Hematopoietic multipotent progenitor cell treated with erythropoietin and hydrocortisone succinate and interleukin-3 and kit ligand, for 4 days (in vitro differentiated cells): ENCODE measurements around the gene GAK.

ENCODE experiments used
- DNase-seq: peaks from one replicate; pipeline ENCODE4 v3.0.0-alpha.2; 2015

The GAK gene

DNA sequence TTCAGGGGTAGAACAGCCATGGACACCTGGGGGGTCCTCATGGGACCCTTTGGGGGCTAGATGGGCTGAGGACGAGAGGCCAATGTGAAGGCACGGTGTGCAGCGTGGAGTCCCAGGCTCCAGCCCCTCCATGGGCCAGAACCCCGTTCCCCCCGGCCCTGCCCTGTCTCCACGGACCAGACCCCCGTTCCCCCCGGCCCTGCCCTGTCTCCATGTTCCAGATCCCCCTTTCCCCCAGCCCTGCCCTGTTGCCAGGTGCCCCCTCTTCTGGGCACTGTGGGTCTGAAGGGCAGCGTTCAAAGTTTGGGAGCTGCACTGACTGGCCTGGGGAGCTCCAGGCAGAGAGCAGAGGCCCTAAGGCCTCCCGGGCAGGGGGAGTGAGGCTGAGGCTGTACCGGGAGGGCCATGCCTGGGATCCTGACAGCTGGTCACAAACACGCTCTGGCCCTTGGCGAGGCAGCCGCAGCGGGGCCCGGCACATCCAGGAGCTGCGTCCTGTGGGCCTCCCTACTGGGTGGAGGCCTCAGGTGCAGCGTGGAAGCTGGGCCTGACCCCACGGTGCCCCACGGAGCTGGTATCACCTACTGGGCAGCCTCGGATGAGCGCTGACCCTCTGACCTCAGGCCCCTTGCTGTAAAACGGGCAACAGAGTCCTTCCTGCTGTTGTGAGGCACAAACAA is 32.4 kb upstream of the GAK start:
- DNase-seq = no peak

DNA sequence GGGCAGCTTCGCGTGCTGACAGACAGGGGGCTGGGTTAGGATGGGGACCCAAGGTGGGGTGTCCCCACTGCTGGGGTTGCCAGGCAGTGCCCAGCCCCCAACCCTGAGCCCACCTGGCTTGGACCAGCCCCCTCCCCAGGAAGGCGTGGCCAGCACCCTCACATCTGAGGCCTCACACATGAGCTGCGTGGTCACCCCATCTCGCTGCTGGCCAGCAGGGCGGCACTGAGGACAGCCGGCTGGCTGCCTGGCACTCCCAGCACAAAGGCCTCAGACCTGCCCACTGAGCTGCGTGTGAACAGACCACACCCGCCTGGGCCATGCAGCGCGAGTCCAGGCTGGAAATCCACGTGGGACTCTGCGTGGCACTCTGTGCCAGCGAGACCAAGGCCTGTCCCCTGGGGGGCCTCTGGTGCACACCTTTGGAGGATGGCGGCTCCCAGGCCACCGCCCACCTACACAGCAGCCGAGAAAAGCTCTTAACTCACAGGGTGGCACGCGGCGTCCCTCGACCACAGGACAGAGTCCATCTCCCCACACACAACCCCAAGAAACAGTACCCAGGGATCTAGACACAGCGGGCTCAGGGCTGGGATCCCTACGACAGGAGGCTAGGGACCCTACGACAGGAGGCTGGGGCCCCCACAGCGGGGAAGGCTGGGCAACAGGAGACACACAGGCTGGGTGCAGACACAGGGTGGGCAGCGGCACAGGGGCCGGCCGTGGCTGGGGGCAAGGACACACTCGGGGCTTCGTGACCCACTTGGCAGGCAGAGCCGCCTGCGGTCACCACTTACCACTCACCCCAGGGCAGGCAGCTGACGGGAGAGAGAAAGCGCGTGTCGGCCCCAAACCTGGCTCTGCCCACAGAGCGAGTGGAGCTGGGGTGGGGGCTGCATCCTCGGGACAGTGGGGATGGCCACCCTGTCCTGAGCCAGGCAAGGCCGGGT is 31.4 kb upstream of the GAK start:
- no peak for DNase-seq

DNA sequence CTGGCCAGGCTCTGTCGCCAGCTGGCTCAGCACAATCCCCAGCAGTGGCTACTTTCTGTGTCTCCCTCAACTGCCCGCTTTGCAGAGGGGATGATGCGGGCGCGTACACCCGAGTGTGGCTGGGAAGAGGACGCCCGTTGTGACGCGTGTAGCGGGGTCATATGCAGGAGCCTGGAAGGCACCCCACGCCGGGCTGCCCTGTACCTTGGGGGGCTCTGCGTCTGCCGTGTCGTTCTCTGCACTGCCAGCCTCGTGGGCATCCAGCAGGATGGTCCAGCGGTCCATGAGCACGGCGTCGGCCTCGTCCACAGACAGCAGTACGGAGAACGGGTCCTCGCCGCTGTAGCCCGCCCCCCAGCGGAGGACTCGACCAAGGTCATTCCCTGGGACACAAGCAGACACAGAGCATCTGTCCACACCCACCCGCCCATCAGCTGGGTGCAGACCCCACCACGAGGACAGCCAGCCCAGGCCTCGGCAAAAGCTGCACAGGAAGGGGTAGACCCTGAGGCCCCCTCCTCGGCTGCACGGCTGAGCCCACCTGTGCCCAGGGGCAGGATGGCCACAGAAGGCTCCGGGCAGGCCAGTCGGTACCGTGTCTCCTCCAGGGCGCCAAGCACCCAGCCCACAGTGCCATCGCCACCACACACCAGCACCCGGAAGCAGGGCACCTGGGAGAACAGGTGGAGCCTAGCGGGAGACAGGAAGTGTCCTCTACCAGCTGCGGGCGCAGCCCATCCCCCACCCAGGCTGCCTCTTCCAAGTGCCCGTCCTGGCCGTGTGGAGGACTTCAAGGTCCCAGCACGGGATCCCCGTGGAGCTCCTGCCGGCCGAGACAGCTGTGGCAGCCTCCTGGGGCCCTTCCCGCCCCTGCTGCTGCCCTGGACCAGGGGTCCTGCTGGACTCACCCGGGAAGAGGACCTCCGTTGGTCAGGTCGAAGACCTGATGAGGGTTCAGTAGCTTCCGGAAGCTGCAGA is 30.4 kb upstream of the GAK start:
- no peak for DNase-seq

DNA sequence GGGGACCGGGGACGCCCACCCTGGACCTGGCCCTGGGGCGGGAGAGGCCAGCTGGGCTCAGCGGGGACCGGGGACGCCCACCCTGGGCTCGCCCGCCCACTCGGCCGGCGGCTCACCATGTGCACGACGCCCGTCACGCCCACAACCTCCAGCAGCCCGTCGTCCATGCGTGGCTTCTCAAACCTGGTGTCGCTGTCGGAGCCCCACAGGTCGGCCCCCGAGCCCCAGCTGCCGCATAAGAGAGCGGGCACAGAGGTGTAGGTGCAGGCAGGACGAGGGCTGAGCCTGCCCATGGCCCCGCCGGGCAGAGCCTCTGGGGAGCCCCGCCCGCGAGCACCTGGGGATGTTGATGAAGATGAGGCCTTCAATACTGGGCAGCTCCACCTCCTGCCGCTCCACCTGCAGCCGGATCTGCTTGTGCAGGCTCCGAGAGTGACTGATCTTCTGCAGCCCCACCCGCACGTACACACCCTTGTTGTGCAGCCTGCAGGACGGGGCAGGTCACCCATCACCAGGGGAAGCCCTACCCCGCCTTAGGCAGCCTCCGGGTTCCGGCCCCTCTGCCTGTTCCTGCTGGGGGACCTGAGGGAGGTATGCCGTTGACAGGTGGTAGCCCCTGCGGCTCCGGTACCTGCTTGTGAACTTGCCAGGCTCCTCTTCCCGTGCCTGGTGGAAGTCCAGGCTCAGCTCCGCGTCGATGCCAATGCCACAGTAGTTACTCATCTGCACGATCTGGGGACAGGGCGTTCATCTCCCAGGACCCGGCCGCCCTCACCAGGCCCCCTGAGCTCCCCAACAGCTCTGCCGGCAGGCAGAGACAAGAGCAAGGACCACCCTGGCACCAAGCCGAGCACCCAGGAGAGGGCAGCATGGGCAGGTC is 29.5 kb upstream of the GAK start:
- no peak for DNase-seq

DNA sequence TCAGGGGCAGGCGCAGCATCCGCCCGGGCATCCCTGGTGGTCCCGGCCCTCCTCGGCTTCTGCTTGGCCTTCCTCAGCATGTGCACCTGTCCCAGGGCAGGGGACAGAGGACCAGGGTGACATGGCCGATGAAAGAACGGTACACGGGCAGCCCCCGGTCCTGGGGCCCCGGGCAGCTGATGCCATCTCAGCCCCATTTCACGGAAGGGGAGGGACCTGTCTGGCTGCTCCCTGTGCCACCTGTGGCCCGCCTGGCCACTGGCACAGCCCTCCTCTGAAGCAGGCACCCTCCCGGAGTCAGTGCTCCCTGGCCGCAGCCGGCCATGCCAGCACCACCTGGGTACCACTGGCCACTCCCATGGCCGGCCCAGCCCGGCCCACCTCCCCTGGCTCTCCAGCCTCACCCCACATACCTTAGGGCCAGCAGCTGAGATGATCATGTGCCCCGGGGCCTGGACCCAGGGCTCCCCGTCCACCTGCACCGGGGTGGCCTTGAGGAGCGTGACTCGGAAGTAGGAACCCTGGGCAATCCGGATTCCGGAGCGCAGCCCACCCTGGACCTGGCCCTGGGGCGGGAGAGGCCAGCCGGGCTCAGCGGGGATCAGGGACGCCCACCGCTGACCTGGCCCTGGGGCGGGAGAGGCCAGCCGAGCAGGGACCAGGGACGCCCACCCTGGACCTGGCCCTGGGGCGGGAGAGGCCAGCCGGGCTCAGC is 28.7 kb upstream of the GAK start:
- DNase-seq = no peak

DNA sequence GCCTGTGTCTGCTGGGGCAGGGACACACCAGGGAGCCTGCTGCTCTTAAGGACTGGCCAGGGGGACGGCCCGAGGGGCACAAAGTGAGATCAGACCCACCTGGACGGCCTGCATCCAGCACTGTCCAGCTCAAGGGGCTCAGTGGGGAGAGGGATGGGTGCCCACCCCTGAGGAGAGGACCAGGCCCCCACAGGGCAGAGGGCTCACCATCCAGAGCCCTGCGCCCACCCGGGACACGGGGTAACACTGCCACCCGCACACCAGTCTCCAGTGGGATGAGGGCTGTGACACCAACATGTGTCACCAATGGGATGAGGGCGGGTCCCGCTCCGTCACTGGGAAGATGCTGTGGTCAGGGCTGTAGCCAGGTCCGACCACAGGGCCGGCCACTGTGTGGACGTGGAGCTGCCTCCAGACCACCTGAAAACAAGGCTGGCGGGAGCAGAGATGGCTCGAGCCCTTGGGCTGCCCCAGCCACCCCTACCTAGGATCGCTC is 28.1 kb upstream of the GAK start:
- DNase-seq = no peak

DNA sequence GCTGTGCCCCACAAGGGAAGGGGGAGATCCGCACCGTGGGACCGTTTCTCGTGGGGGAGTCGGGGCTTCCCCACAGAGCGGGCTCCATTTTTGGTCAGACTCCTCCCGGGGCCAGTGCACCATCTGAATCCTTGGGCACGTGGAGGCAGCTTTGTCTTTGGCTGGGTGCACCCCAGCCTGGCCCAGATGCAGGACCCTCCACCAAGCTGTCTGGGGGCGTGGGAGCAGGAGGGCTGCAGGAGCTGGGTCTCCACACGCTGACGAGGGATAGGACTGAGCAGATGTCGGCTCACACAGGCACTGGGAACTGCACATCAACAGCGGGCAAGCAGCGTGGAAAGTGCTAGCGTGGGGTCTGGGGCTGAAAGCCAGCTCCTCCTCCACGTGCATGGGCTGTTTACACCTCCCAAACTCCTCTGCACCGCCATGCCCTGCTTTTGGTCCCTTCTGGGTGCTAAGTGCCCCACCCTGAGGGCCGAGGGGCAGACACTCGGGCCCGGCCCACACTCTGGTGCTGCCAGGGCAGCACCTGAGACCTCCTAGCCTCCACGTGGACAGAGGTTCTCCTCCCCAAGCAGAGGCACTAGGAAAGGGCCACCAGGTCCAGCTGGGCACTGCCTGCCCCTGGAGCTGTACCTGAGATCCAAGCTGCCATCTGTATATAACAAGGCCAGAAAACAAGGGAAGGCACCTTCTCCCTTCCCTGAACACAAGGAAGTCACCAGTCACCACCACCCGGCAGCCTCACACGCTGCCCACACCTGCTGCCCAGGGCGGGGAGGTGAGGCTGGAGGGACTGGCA is 27.4 kb upstream of the GAK start:
- DNase-seq = no peak

DNA sequence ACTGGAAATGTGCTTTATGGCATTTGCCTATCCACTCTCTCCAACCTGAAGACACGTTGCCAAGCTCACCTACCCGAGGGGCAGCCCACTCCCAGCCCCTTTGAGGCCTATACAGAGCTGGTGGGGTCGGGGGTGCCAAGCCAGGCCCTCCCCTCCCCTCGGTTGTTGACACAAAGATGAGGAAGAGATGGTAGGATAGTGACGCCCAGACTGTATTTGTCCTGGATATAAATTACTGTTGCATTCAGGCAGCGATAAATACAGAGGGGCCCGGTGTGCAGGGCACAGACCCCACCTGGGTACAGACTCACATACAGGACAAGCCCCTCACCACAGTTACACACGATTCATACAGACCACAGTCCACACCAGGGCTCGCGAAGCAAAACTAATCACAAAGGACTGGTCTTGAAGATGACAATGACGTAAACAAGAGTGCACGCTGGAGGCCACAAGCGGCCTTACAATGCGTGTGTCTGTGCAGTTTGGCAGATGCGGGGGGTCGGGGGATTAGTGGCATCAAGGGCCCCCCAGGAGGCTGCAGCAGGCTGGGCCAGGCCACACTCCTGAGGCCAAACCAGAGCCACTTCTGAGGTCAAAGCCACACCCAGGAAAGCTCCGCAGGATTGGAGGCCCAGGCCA is 26.7 kb upstream of the GAK start:
- no peak for DNase-seq

DNA sequence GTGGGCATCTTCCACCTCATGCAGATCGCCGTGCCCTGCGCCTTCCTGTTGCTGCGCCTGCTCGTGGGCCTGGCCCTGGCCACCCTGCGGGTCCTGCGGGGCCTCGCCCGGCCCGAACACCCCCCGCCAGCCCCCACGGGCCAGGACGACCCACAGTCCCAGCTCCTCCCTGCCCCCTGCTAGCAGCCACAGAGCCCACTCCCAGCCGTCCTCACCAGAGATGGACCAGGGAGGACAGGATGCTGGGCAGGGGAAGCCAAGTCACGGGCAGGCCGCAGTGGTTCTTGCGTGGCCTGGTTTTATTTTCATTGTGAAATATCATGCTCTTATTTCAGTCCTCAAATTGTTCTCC is 26.2 kb upstream of the GAK start:
- no peak for DNase-seq

DNA sequence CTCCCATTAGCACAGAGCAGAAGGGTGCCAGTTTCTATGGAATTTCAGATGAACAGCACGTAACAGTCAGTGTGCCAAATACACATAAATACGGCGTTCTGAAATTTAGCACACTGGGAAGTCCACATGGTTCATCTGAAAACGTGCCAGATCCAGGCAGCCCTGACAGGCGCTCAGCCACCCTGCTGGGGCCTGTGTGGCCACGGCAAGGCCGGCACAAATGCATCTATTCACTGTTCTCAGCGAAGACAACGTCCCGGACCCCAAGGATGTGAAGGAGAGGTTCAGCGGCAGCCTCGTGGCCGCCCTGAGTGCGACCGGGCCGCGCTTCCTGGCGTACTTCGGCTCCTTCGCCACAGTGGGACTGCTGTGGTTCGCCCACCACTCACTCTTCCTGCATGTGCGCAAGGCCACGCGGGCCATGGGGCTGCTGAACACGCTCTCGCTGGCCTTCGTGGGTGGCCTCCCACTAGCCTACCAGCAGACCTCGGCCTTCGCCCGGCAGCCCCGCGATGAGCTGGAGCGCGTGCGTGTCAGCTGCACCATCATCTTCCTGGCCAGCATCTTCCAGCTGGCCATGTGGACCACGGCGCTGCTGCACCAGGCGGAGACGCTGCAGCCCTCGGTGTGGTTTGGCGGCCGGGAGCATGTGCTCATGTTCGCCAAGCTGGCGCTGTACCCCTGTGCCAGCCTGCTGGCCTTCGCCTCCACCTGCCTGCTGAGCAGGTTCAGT is 25.6 kb upstream of the GAK start:
- no peak for DNase-seq

DNA sequence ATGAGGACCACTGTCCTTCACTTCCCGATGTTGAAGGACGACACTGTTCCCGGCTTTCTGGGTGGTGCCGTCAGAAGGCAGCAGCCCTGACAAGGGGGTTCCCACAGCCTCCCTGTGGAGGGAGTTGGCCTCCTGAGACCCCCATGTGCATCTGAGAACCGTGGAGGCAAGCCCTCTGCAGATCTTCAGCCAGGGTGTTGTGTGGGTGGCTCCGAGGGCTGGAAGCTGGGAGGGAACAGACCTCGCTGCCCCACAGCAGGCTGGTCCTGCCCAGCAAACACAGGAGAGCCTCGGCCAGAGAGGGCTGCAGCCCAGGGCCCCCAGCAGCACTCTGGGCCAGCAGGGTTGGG is 25.1 kb upstream of the GAK start:
- no peak for DNase-seq

DNA sequence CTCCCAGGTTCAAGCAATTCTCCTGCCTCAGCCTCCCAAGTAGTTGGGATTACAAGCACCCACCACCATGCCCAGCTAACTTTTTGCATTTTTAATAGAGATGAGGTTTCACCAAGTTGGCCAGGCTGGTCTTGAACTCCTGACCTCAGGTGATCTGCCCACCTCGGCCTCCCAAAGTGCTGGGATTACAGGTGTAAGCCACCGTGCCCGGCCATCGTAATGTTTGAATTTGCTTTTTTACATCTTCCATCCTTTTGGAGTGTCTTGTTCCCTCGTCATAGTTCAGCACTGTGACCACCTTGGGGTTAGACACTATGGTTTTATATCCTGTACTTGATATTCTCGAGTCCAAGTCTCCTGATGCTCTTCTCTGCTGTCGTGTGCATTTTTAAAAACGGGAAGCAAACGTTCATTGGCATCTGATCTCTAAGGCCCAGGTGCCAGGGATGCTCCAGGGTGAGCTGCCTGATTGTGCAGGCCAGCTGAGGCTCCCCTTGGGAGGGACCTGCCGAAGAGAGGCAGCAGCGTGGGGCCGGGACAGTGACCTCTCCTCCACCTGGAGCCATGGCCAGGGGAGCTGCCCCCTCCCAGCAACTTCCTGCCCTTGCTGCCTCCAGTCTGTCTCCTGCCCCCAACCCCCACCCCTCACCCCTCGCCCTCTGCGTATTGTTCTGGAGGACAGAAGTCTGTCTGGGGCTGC is 24.6 kb upstream of the GAK start:
- DNase-seq = no peak

DNA sequence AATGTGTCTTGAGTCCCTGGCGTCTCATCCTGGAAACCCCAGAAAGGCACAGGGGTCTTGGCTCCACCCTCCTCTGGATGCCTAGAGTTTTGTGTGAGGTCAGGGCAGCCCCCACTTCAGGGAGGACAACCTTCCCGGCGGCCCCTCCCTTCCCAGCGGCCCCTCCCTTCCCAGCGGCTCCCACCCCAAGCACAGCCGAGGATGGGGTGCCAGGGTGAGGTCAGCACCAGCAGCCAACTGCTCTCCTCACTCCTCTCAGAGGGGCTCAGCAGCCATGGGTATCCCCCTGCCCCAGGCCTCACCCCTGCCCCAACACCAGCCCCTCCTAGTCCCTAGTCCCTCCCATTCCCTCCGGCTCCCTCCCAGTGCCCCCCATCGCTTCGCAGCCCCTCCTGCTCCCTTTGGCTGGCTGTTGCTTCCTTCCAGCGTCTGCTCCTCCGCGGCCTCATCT is 23.8 kb upstream of the GAK start:
- no peak for DNase-seq

DNA sequence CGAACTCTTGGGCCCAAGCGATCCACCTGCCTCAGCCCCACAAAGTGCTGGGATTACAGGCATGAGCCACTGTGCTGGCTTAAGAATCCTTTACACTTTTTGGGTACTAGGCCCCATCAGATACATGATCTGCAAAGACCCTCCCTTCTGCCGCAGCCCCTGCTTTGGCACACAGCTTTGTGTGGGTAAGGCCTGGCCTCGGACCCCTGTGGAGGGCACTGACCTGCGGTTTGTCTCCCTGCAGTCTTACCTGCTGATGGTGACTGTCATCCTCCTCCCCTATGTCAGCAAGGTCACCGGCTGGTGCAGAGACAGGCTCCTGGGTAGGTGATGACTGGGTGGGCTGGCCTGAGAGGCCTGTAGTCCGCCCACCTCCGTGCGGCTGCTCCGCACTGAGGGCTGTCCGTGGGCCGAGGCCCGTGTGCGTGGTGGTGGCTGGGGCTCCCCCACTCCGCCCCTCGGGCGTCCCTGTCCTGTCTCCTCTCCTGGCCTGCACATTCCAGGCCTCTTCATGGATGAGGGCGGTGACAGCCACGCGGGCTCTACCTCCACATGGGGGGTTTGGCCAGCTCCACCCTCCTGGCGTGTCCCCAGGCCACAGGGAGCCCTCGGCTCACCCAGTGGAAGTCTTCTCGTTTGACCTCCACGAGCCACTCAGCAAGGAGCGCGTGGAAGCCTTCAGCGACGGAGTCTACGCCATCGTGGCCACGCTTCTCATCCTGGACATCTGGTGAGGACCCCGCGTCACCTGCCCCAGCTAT is 23.2 kb upstream of the GAK start:
- DNase-seq = no peak

DNA sequence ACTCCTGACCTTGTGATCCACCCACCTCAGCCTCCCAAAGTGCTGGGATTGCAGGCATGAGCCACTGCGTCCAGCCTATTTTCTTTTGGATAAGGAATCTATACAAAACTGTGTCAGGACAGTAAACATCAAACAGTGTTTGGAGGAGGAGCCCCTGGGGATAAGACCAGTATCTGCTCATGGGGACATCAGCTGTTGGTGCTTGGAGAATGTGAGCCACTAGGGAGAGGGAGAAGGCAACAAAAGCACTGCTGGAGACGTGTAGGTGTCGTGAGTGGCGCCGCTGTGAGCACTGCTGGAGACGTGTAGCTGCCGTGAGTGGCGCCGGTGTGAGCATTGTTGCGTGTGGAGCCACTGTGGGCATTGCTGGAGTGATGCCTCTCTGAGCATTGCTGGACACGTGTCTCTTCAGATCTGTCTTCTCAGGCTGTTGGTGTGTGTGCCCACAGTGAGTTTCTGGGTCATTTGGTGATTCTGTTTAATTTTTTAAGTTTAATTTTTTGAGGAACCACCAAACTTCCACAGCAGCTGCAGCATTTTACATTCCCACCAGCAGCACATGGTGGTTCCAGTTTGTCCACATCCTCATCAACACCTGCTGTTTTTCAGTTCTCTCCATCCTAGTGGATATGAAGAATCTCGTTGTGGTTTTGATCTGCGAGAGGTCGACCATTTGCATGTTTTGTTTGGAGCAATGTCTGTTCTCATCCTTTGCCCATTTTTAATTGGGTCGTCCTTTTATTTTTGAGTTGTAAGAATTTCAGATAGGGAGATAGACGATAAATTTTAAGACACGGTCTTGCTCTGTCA is 22.3 kb upstream of the GAK start:
- no peak for DNase-seq

DNA sequence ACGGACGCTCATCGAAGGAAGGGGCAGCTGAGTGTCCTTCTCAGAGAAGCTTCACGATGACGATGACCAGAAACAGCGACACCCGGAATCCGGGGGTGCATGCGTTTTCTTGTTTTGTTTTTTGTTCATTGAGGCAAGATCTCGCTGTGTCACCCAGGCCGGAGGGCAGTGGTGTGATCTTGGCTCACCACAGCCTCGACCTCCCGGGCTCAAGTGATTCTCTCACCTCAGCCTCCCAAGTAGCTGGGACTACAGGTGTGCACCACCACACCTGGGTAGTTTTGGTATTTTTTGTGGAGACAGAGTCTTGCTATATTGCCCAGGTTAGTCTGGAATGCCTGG is 21.4 kb upstream of the GAK start:
- DNase-seq = no peak
